ENCODE results near the gene SSR4. TPM values are rescaled to one million over a fixed set of nuclear protein-coding genes. Genes with fewer than 3 reads are reported as not detected.

Gene SSR4
- total RNA-seq, 1 experiment from 2014 or later, result 182 TPM

DNA sequence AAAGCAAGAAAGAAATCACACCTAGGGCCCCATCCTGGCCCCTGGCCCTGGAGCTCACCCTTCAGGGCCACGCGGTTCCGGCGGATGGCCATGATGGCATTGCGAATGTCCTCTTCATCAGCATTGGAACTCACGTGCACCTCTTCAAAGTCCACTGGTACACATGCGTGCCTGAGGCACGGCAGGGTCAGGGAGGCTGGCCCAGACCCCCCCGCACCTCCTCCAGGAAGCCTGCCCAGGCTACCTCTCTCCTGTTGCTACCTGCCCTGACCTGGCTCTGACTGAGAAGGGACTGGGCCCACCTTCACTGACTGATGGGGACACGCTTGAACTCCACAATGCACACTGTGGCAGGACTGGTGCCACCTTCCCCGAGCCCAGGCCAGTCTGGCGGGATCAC is 4.8 kb upstream of the SSR4 start:
- H3K27ac ChIP-seq (ENCODE audit: low read depth, low read length), result no peak overlapping the region
- H3K4me2 ChIP-seq (ENCODE audit: low read length), result no peak overlapping the region
- no peak overlapping the region for H3K9ac ChIP-seq (ENCODE audit: low read length)
- H3K9me2 ChIP-seq (ENCODE audit: insufficient read depth), result no peaks in the 10 kb centered on the region
- intact Hi-C loops (cut with micrococcal nuclease), result no loop called here
- peaks cover 0 to 10% of the 10 kb centered on the region in 2 experiments; a peak in 2 of 4 replicates for H3K4me1 ChIP-seq (ENCODE audit: control insufficient read depth in 1 of 2, insufficient read depth in 2 of 2, low read length in 2 of 2)
- H3K9me3 ChIP-seq (ENCODE audit: control insufficient read depth in 1 of 2, insufficient read depth in 1 of 2, low read depth in 1 of 2, low read length in 2 of 2), result no peaks in the 10 kb centered on the region
- no peaks in the 10 kb centered on the region for H3K27me3 ChIP-seq (ENCODE audit: insufficient read depth, low read length)
- DNase-seq (ENCODE audit: low read depth, low spot score), result no peak
- CTCF ChIA-PET, result no interaction called here
- ATAC-seq, result no peak
- no TSS peak for BruUV-seq (replicated peaks)
- H3K4me3 ChIP-seq (replicated peaks in 1 of 2; ENCODE audit: low read depth in 1 of 2, low read length in 2 of 2), result no peak overlapping the region
- peaks cover 25% of the 10 kb centered on the region for H3K79me2 ChIP-seq (ENCODE audit: insufficient read depth, low read length)
- H4K20me1 ChIP-seq (ENCODE audit: insufficient read depth), result no peaks in the 10 kb centered on the region
- POLR2A ChIA-PET, result no interaction called here
- TF ChIP-seq YY1 (IDR thresholded peaks at IDR 0.05; ENCODE audit: extremely low read depth, insufficient replicate concordance, low read depth, low read length) (no peak), RAD21 (IDR thresholded peaks at IDR 0.05; ENCODE audit: low read depth) (no peak), TCF7L2 (IDR thresholded peaks at IDR 0.05; ENCODE audit: borderline replicate concordance, extremely low read depth, insufficient read depth, insufficient read length) (no peak), CBX3 (IDR thresholded peaks at IDR 0.05; ENCODE audit: low read depth) (no peak), POLR2AphosphoS5 (IDR thresholded peaks at IDR 0.05; ENCODE audit: low read depth, low read length) (no peak), CEBPB (IDR thresholded peaks at IDR 0.05; ENCODE audit: low read depth) (no peak), SP1 (IDR thresholded peaks at IDR 0.05; ENCODE audit: low read depth) (no peak), EZH2 (IDR thresholded peaks at IDR 0.05) (no peak), POLR2A (IDR thresholded peaks at IDR 0.05; ENCODE audit: borderline replicate concordance, extremely low read depth, insufficient read depth, insufficient read length) (no peak)
- TF ChIP-seq, protein P1, sequence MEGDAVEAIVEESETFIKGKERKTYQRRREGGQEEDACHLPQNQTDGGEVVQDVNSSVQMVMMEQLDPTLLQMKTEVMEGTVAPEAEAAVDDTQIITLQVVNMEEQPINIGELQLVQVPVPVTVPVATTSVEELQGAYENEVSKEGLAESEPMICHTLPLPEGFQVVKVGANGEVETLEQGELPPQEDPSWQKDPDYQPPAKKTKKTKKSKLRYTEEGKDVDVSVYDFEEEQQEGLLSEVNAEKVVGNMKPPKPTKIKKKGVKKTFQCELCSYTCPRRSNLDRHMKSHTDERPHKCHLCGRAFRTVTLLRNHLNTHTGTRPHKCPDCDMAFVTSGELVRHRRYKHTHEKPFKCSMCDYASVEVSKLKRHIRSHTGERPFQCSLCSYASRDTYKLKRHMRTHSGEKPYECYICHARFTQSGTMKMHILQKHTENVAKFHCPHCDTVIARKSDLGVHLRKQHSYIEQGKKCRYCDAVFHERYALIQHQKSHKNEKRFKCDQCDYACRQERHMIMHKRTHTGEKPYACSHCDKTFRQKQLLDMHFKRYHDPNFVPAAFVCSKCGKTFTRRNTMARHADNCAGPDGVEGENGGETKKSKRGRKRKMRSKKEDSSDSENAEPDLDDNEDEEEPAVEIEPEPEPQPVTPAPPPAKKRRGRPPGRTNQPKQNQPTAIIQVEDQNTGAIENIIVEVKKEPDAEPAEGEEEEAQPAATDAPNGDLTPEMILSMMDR (IDR thresholded peaks at IDR 0.05 in 2 of 3, conservative IDR thresholded peaks at IDR 0.05 in 1 of 3; ENCODE audit: borderline replicate concordance in 1 of 3, insufficient read depth in 1 of 3, low read depth in 2 of 3, low read length in 2 of 3), result no peak
- TF ChIP-seq, protein P2, sequence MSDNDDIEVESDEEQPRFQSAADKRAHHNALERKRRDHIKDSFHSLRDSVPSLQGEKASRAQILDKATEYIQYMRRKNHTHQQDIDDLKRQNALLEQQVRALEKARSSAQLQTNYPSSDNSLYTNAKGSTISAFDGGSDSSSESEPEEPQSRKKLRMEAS (IDR thresholded peaks at IDR 0.05), result no peak
- H3K36me3 ChIP-seq (ENCODE audit: control insufficient read depth in 1 of 2, insufficient read depth in 2 of 2, low read length in 2 of 2), result no peaks in the 10 kb centered on the region; a peak in 1 of 4 replicates
- RAD21 ChIA-PET (ENCODE audit: low non-redundant PET in 1 of 2, low total read pairs in 2 of 2, uncharacterized antibody in 2 of 2, unreplicated experiment in 2 of 2), result no interaction called here
- no peak overlapping the region for H2AFZ ChIP-seq (ENCODE audit: low read depth, low read length, poor library complexity, severe bottlenecking)

All from HCT116 (cell line).